HPDE6-E6E7 (cell line): ENCODE measurements around the gene HELB.

Experiments used
- DNase-seq: peaks from one replicate; pipeline ENCODE4 v3.0.0; 2011; ENCODE audit warnings: missing footprints; ENCODE audit errors: extremely low spot score

The HELB gene

DNA sequence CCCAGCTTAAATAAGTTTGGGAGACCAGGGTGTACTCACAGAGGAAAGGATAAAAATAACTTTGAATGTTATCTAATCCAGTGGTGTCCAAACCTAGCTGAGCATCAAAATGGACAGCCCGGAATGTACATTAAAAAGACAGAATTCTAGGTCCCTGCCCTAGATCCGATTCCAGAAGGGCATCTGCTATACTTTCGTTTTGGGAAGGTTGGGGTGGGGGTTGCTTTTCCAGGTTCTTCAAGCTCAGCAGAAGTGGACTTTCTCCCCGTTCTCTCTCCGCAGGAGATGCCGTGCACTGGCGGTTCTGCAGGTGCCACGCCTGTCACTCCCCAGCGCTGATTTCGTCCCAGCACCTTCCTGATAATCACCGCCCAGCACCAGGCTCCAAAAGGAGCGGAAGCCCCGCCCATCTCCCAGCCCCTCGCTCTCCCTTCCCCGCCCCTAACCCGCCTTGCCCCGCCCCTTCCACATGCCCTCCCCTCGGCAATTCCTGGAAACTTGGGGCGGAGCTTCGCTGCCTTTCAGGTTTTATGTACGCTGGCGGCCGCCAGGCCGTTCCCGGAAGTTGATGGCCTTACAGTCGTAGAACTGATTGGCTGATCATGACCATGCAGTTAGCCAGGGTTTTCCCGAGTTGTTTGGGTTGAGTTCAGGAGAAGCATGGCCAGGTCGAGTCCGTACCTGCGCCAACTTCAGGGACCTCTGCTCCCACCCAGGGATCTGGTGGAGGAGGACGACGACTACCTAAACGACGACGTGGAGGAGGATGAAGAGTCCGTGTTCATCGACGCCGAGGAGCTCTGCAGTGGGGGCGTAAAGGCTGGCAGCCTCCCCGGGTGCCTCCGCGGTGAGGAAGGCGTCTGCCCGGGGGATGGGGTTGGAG, at the start of gene HELB:
HELB (plus strand) TSS at position 550 of the 883 bp plus-strand sequence; CDS start at position 661, 111 bp downstream.
- peak; percentile 93 for DNase-seq

DNA sequence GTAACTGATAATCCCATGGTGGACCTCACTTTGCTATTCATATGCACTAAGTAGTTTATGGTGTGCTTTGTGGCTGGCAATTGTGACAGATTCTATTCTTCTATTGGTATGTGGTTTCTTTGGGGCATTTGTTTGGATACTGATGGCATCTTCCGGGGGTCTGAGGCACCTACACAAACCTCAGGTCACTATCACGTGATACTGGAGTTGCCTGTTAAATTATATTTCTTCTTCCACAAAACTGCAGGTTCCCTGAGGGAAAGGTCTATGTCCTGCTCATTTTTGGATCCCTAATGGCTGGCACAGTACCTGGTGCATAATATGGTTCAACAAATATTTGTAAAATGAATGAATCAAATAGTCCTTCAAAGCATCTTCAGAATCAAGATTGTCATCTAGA, 49.5 kb upstream of the HELB start:
- no peak for DNase-seq

GRCh38 chr12:66255737-66256136, 46.6 kb upstream of the HELB start:
- DNase-seq, result no peak

DNA sequence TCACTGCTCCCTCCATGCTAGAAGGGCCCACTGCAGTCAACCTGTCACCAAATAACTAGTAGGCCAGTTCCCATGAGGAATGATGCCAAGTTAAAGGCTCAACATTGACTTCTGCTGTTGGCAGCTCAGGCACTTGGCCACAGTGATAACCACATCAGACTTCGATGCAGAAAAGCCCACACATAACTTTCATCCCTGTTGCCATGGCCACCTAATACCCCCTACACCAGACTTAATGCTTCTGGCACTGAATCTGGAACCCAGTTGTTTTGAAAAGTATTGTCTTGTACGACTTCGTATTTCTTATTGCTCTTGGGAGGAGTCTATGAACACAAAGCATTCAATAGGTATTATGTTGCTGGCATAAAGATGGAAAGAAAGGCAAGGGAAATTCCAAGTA, 44.3 kb upstream of the HELB start:
- DNase-seq, result no peak

- no peak for DNase-seq
Observed at GRCh38 chr12:66262737-66263136, 39.6 kb upstream of the HELB start.

- no peak for DNase-seq
Observed at GRCh38 chr12:66268562-66268961, 33.7 kb upstream of the HELB start.

GRCh38 chr12:66269142-66269541, 33.2 kb upstream of the HELB start:
- no peak for DNase-seq

DNA sequence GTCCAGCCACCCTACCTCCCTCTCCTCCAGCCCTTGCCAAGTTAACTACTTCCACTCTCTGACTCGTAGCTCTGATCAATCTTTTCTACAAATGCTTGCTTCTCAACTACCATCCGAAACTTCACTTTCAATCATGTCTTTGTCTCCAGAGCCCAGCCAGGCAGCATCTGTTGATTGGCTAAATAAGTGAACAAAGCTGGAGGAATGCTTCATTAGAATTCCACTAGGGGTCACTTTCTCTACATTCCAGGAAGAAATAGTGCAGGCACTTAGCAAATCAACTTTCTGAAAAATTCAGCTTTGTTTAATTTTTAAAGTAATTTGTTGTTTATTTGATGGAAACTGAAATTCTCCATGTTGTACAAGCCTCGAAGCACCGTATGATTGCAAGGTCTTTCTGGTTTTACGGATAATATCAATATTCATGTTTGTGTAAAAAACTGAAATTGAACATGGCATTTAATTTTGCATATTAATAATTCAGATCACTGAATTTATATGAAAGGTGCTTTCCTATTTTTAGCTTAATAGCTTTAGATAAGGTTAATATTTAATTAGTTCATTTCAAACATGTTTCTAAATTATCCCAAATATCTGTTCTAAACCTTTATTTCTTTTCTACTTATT, 32.4 kb upstream of the HELB start:
- peak; percentile 25 for DNase-seq

- no peak for DNase-seq
Observed at GRCh38 chr12:66270613-66271012, 31.7 kb upstream of the HELB start.

DNA sequence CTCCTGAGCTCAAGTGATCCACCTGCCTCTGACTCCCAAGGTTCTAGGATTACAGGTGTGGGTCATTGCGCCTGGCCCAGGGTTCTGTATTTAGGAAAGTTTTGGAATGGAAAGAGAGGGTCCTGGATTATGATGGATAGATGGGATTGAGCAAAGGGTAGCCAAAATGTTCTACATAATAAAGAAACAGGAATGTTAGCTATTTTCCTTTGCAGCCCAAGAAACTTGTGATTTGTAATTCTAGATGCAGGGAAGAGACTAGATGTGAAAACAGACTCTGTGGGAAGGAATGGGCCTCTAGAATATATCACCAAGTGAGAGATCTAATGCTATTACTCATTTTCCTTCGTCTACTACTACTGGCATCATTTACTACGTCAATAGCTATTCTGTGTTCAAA, 29.6 kb upstream of the HELB start:
- DNase-seq, result no peak

DNA sequence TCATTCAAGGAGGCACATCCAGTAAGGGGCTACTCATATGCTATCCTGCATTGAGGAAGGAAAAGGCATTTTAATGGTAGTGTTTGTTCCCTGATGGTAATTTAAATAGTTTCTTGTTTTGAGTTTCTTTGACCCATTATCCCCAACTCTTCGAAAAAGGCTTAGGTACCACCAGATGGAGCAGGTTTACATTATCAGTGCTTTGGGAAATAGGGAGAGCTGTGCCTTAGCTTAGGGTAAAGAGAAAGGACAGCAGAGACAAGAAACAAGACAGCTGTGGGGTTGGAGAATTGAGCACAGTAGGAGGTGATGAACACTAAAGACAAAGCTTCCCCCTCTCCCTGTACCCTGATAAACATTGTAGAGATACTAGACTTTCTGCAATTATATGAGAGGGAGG, 29.1 kb upstream of the HELB start:
- DNase-seq, result no peak

GRCh38 chr12:66275040-66275439, 27.3 kb upstream of the HELB start:
- DNase-seq, result no peak

DNA sequence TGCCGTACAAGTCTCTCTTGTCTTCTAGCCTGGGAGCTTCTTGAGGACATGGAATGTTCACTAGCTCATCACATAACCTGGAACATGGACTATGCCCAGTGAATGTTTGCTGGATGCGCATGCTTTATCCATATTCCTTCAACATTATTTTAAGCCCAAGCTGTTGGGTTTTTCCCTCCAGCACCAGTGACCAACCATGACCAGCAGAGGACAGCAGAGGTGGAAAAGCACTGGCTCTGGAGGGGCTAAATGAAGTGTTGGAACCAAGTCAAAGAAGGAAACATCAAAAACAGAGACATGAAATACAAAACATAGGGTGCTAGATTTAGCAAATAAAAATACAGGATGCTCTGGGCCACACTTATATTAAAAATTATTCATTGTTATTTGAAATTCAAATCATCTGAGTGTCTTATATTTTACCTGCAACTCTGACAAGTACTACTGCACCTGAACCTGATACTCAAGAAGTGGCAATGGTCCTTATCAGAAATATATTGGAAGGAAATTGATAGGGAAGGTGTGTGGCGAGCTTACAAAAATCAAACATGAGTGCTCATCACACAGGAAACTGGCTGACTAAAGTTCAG, 23.1 kb upstream of the HELB start:
- peak; percentile 20 for DNase-seq

GRCh38 chr12:66280561-66280960, 21.7 kb upstream of the HELB start:
- no peak for DNase-seq

DNA sequence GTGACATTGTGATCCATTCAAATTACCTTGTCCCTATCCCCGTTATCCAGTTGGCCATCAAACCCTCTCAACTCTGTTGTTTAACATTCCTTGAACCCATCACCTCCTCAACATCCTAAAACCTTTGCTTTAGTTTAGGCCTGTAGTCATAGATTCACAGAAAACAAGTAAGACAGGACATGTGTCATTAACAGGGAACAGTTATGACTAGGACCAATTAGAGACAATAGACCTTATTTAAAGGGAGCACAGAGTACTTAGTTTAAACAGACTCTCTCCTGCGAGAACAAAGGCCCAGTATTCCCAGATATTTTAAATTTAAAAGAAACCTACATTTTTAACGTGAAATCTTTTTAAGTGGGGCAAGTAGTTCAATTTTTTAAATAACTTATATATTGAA, 20.0 kb upstream of the HELB start:
- no peak for DNase-seq

GRCh38 chr12:66287275-66287674, 15.0 kb upstream of the HELB start:
- DNase-seq, result no peak

DNA sequence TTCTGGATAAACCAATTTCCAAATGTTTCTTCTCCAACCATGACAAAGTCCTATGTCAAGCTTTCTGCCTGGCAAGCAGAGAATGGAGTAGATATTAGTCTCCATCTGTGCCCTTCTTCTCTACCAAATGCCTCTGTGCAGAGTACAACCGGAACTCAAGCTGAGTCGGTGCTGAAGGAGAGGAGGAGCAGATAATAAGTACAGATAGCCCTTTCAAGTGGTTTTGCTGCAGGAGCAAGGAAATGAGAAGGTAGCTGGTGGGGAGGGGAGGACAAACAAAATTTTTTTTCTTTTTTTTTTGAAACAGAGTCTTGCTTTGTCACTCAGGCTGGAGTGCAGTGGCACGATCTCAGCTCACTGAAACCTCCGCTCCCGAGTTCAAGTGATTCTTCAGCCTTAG, 14.2 kb upstream of the HELB start:
- no peak for DNase-seq

DNA sequence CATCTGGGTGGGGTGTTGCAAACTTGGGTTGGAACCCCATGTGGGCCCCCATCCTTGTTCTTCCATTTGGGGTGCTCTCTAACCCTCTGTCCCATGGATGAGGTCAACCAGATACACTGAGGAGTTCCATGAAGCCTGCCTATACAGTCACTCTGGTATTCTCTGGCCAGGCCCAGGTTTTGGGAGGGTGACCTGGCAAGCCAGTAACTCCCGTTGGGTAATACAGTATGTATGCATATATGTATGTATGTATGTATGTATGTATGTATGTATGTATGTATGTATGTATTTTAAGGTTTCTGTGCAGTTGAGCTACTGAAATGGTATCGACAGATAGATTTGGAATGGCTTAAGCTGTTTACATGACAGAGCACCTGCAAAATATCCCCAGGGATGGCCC, 12.8 kb upstream of the HELB start:
- DNase-seq, result no peak

DNA sequence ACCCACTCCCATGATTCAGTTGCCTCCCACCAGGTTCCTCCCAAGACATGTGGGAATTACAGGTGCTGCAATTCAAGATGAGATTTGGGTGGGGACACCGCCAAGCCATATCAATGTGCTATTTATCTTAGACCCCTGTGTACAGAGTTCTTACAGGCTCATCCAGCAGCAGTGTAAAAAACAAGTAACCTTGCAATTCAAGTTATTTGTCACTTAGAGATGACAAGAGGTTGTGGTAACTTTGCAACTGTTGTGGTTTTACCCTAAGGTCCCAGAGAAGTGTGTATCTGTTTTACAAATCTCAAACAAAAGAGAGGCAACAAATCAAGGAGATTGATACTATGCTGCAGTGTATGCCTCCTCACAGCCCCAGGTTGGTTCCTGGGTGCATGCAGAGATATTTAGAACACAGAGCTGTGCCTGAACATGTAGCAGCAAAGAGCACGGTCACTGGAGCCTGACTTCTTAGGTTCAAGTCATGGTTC, 11.5 kb upstream of the HELB start:
- no peak for DNase-seq

DNA sequence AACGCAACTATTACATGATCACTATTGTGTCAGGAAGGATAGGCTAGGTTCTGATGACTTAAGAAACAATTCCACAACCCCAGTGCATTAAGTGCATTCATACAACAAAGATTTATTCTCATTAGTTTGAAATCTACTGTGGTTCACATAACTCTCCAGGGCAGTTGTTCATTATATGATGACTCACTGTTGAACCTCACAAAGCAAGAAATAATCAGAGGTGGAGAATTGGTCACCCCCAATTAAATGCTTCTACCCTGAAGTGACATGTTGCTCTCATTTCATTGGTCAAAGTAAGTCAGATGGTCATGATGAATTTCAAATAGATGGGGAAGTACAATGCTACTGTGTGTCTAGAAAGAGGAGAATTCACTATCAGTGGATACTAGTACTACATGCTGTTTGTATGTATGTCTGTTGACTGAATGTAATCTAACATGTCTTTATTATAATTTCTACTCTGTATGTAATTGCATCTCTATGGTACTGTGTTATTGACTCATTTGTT, 6.1 kb upstream of the HELB start:
- no peak for DNase-seq

DNA sequence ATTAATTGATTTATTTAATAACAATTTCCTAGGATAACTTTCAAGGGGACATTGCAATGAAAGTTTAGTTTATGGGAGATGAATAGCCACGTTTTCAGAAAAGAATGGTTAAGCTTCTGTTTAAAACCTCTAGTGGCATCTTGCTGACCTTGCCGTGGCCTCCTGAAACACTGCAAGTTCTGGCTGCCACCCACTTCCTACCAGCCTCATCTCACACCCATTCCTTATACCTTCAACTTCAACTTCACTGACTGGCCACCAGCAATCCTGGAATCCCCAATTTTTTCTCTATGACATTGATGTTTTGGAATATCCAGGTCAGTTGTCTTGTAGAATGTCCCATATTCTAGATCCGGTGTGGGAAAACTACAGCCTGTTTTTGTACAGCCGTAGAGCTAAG, 5.2 kb upstream of the HELB start:
- DNase-seq, result no peak

DNA sequence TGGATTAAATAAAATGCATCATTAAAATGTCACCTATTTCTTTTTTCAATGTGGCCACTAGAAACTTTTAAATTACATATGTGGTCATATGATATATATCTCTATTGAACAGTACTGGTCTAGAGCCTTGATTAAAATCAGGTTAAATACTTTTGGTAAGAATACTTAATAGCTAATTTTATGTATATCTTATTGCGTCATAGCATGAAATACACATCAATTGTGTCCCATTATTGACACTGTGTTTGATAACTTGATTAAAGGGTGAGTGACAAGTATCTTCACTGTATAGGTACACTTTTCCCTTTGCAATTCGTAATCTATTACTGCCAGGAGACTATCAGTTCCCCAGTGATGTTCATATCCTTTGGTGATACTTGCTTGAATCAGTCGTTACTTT, 4.4 kb upstream of the HELB start:
- no peak for DNase-seq

DNA sequence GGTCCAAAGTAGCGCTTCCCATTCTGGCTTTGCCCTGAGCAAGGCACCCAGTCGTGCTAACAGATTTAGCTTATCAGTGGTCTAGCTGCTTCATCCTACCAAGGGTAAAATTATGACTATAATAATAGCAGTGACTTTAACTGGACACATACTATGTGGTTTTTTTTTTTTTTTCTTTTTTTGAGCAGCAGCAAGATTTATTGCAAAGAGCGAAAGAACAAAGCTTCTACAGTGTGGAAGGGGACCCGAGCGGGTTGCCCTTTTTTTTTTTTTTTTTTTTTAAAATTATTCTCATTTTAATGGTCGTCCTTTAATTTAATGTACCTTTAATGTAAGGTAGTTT, 505 bp downstream of the HELB start:
- no peak for DNase-seq
